ENCODE results near the gene SORCS2.

- TF ChIP-seq POLR2A (IDR thresholded peaks at IDR 0.05; ENCODE audit: low read length) (no peak), GATA1 (IDR thresholded peaks at IDR 0.05; ENCODE audit: low read depth, low read length) (no peak)
Measured at GRCh38 chr4:7554905-7555304, 362.6 kb downstream of the SORCS2 start.
